ENCODE measurements around the gene LRRC31.

Gene LRRC31

GRCh38 chr3:169886671-169887070 is 16.9 kb upstream of the LRRC31 start:
- H3K27me3 Mint-ChIP-seq (ENCODE audit: low read depth) = peaks cover 3% of the 10 kb centered on the region
- no peak overlapping the region for H3K4me3 Mint-ChIP-seq
- TF ChIP-seq, protein P1, sequence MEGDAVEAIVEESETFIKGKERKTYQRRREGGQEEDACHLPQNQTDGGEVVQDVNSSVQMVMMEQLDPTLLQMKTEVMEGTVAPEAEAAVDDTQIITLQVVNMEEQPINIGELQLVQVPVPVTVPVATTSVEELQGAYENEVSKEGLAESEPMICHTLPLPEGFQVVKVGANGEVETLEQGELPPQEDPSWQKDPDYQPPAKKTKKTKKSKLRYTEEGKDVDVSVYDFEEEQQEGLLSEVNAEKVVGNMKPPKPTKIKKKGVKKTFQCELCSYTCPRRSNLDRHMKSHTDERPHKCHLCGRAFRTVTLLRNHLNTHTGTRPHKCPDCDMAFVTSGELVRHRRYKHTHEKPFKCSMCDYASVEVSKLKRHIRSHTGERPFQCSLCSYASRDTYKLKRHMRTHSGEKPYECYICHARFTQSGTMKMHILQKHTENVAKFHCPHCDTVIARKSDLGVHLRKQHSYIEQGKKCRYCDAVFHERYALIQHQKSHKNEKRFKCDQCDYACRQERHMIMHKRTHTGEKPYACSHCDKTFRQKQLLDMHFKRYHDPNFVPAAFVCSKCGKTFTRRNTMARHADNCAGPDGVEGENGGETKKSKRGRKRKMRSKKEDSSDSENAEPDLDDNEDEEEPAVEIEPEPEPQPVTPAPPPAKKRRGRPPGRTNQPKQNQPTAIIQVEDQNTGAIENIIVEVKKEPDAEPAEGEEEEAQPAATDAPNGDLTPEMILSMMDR (IDR thresholded peaks at IDR 0.05; ENCODE audit: unreplicated experiment in 3 of 3) = no peak
- no peaks in the 10 kb centered on the region for H3K36me3 Mint-ChIP-seq (ENCODE audit: low read depth)
- H3K27ac Mint-ChIP-seq = peak overlapping the region in 2 of 3 experiments; percentile 59 to 67
- no peaks in the 10 kb centered on the region for H3K4me1 Mint-ChIP-seq
- H3K9me3 Mint-ChIP-seq = no peaks in the 10 kb centered on the region

GRCh38 chr3:169880576-169881250 is 11.0 kb upstream of the LRRC31 start:
- Mint-ChIP-seq H3K4me3 (no peak overlapping the region), H3K4me1 (no peaks in the 10 kb centered on the region), H3K27ac (no peak overlapping the region), H3K36me3 (ENCODE audit: low read depth) (no peaks in the 10 kb centered on the region), H3K9me3 (no peaks in the 10 kb centered on the region), H3K27me3 (ENCODE audit: low read depth) (peaks cover 3% of the 10 kb centered on the region)
- TF ChIP-seq, protein P1 (IDR thresholded peaks at IDR 0.05; ENCODE audit: unreplicated experiment in 3 of 3) = no peak

GRCh38 chr3:169879845-169880575 is 10.3 kb upstream of the LRRC31 start:
- Mint-ChIP-seq H3K27me3 (ENCODE audit: low read depth) (peaks cover 3% of the 10 kb centered on the region), H3K9me3 (no peaks in the 10 kb centered on the region), H3K27ac (no peak overlapping the region), H3K4me3 (no peak overlapping the region), H3K4me1 (no peaks in the 10 kb centered on the region), H3K36me3 (ENCODE audit: low read depth) (no peaks in the 10 kb centered on the region)
- TF ChIP-seq, protein P1 (IDR thresholded peaks at IDR 0.05; ENCODE audit: unreplicated experiment in 3 of 3) = no peak

- Mint-ChIP-seq H3K4me3 (no peak overlapping the region), H3K27ac (no peak overlapping the region), H3K36me3 (ENCODE audit: low read depth) (no peaks in the 10 kb centered on the region), H3K4me1 (no peaks in the 10 kb centered on the region), H3K9me3 (peaks cover 3% of the 10 kb centered on the region), H3K27me3 (ENCODE audit: low read depth) (peaks cover 3% of the 10 kb centered on the region)
- TF ChIP-seq, protein P1 (IDR thresholded peaks at IDR 0.05; ENCODE audit: unreplicated experiment in 3 of 3) = no peak
Observed at GRCh38 chr3:169879013-169879557, 9.3 kb upstream of the LRRC31 start.

DNA sequence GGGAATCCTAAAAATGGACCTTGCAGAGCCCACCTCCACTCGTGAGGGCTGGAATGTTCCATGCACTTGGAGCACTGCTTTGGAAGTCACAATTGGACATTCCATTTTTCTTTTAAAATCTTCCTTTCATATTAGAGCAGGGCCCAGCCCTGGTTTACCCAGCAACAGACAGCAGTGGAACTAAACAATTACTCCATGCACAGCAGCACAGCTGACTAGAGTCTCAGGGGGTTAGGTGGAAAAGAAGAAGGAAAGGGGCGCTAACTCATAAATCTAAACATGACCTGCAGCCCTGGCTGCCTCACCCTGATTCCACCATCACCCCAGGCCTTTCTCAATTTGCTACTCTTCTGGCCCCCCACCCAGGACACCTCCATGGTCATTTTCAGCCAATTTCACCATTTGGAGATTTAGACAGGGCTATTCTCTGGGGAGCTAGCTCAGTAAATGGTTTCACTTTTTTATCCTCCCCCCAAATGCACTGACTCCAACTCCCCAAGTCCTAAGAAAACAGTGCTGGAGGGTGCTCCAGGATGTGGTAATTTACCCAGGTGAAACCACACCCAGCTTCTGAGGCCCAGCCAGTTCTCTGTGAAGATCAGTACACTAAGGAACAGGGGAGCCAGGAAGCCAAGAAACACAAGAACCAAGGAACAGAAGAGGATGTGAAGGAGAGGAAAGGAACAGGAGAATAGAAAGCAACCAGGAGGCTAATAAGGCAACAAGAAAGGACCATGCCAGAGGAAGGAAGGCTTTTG is 1.6 kb upstream of the LRRC31 start:
- no peaks in the 10 kb centered on the region for H3K36me3 Mint-ChIP-seq (ENCODE audit: low read depth)
- H3K27me3 Mint-ChIP-seq (ENCODE audit: low read depth) = peaks cover 4% of the 10 kb centered on the region
- H3K27ac Mint-ChIP-seq = peak overlapping the region in 1 of 3 experiments; percentile 84

More for the DNA sequence above, 1.6 kb upstream of the LRRC31 start:
- Mint-ChIP-seq H3K9me3 (peaks cover 3% of the 10 kb centered on the region), H3K4me1 (peaks cover 16% of the 10 kb centered on the region), H3K4me3 (no peak overlapping the region)
- TF ChIP-seq, protein P1 (IDR thresholded peaks at IDR 0.05; ENCODE audit: unreplicated experiment in 3 of 3) = no peak
